PC-9 (cell line): ENCODE data around the gene CTNNA3. TPM values are rescaled to one million over a fixed set of nuclear protein-coding genes. Genes with fewer than 3 reads are reported as not detected.

Source experiments
- BruUV-seq: library from RNA; stranded (reverse); fragments of 400-500 nt; replicated peaks from 2 replicates; lab custom pipeline; 2021; lab: Mats Ljungman, UMichigan
- CTCF ChIA-PET: fragments of 300-600 bp; sonication (Branson Sonifier 250); formaldehyde crosslinking; loops from one replicate; lab custom pipeline; 2022; ENCODE audit warnings: antibody characterized with exemption; lab: Charles Lee
- POLR2A ChIA-PET: fragments of 300-600 bp; sonication (Branson Sonifier 250); formaldehyde crosslinking; loops from one replicate; lab custom pipeline; 2022; ENCODE audit warnings: antibody characterized with exemption; ENCODE audit not compliant: unreplicated experiment; lab: Charles Lee
- DNase-seq, 2 experiments: peaks; one replicate each; pipeline versions ENCODE4 v3.0.0 to v3.0.0-alpha.2; 2015 to 2022; ENCODE audit warnings: mixed read lengths in 1 of 2
- H2AFZ ChIP-seq: fragments of 200-600 bp; sonication (generic); 2 replicates; pipeline ENCODE4 v1.8.1; 2017; ENCODE audit warnings: antibody characterized with exemption
- H3F3A ChIP-seq: fragments of 200-600 bp; sonication (generic); 2 replicates; pipeline ENCODE4 v1.8.1; 2017; ENCODE audit warnings: antibody characterized with exemption, mild to moderate bottlenecking, low read depth; ENCODE audit not compliant: insufficient read depth
- H3K27ac ChIP-seq: fragments of 200-600 bp; sonication (generic); 2 replicates; pipeline ENCODE4 v1.6.1; 2016; ENCODE audit warnings: mixed run types
- H3K27me3 ChIP-seq: fragments of 200-600 bp; sonication (generic); 2 replicates; pipeline ENCODE4 v1.6.1; 2016; ENCODE audit warnings: low read depth, mixed run types; ENCODE audit not compliant: insufficient read depth
- H3K36me3 ChIP-seq: fragments of 200-600 bp; sonication (generic); 2 replicates; pipeline ENCODE4 v1.6.1; 2016; ENCODE audit warnings: low read depth, mixed run types
- H3K4me1 ChIP-seq: fragments of 200-600 bp; sonication (generic); replicated peaks from 2 replicates; pipeline ENCODE4 v1.6.1; 2016; ENCODE audit warnings: mixed run types; ENCODE audit not compliant: insufficient read depth
- H3K4me2 ChIP-seq: fragments of 200-600 bp; sonication (generic); 2 replicates; pipeline ENCODE4 v1.6.1; 2017; ENCODE audit warnings: mixed run types
- H3K4me3 ChIP-seq: fragments of 200-600 bp; sonication (generic); 2 replicates; pipeline ENCODE4 v1.6.1; 2016; ENCODE audit warnings: mixed run types
- H3K79me2 ChIP-seq: fragments of 200-600 bp; sonication (generic); 2 replicates; pipeline ENCODE4 v1.6.1; 2017; ENCODE audit warnings: low read depth, mixed run types
- H3K9me2 ChIP-seq: fragments of 200-600 bp; sonication (generic); 2 replicates; pipeline ENCODE4 v1.8.1; 2017; ENCODE audit warnings: mild to moderate bottlenecking; ENCODE audit not compliant: insufficient read depth
- H3K9me3 ChIP-seq: fragments of 200-600 bp; sonication (generic); 2 replicates; pipeline ENCODE4 v1.8.1; 2016; ENCODE audit warnings: low read depth; ENCODE audit not compliant: insufficient read depth
- H4K20me1 ChIP-seq: fragments of 200-600 bp; sonication (generic); 2 replicates; pipeline ENCODE4 v1.8.1; 2017; ENCODE audit not compliant: insufficient read depth
- EZH2 ChIP-seq: fragments of 200-600 bp; sonication (generic); IDR thresholded peaks from 2 replicates; pipeline ENCODE4 v1.8.0; 2017; ENCODE audit warnings: antibody characterized with exemption, low read depth
- intact Hi-C: fragments of 100-400 bp; cut with micrococcal nuclease; formaldehyde crosslinking; loops from one replicate; pipeline ENCODE4 v1.10.0; 2022; ENCODE audit not compliant: unreplicated experiment
- total RNA-seq: library from RNA; stranded (reverse); gene quantifications from 2 replicates; pipeline ENCODE4 v1.2.3, GENCODE V29; 2021
- TF ChIP-seq, protein P1 (sequence below): fragments of 200-600 bp; sonication (generic); conservative IDR thresholded peaks from 2 replicates; pipeline ENCODE4 v1.6.1; 2017; ENCODE audit warnings: mixed run types, antibody characterized with exemption, mild to moderate bottlenecking, moderate library complexity

Gene CTNNA3
- total RNA-seq, 1 experiment from 2014 or later: not detected

DNA sequence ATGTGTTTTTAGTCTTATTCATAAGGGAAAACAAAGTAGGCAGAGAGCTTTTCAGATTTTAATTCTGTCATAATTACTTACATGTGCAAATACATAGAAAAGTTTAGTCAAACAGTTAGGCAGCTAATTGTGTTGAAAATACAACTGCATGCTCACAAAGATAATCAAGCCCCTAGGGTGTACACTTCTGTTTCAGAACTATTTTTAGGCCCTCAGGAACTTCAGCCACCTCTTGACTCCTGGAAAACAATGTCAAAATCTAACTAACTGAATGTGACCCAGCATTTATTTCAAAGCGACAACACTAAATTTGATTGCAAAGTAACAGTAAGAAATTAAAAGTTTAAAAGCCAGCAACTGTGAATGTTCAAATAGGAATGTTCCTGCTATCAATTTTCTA is 1369.1 kb downstream of the CTNNA3 start:
- intact Hi-C loops: no loop called here
- H3K4me3 ChIP-seq: no peak overlapping the region
- no peaks in the 10 kb centered on the region for H3F3A ChIP-seq
- H3K9me2 ChIP-seq: no peaks in the 10 kb centered on the region
- no peaks in the 10 kb centered on the region for H3K36me3 ChIP-seq
- POLR2A ChIA-PET: no interaction called here
- no peak overlapping the region for H2AFZ ChIP-seq
- TF ChIP-seq, protein P1, sequence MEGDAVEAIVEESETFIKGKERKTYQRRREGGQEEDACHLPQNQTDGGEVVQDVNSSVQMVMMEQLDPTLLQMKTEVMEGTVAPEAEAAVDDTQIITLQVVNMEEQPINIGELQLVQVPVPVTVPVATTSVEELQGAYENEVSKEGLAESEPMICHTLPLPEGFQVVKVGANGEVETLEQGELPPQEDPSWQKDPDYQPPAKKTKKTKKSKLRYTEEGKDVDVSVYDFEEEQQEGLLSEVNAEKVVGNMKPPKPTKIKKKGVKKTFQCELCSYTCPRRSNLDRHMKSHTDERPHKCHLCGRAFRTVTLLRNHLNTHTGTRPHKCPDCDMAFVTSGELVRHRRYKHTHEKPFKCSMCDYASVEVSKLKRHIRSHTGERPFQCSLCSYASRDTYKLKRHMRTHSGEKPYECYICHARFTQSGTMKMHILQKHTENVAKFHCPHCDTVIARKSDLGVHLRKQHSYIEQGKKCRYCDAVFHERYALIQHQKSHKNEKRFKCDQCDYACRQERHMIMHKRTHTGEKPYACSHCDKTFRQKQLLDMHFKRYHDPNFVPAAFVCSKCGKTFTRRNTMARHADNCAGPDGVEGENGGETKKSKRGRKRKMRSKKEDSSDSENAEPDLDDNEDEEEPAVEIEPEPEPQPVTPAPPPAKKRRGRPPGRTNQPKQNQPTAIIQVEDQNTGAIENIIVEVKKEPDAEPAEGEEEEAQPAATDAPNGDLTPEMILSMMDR: no peak
- TF ChIP-seq EZH2: no peak
- H3K79me2 ChIP-seq: no peaks in the 10 kb centered on the region
- no peaks in the 10 kb centered on the region for H3K27me3 ChIP-seq
- H4K20me1 ChIP-seq: no peaks in the 10 kb centered on the region
- no peaks in the 10 kb centered on the region for H3K9me3 ChIP-seq
- BruUV-seq: no TSS peak
- no peaks in the 10 kb centered on the region for H3K4me1 ChIP-seq
- no peak for DNase-seq
- H3K27ac ChIP-seq: no peak overlapping the region
- CTCF ChIA-PET: no interaction called here
- H3K4me2 ChIP-seq: no peak overlapping the region

DNA sequence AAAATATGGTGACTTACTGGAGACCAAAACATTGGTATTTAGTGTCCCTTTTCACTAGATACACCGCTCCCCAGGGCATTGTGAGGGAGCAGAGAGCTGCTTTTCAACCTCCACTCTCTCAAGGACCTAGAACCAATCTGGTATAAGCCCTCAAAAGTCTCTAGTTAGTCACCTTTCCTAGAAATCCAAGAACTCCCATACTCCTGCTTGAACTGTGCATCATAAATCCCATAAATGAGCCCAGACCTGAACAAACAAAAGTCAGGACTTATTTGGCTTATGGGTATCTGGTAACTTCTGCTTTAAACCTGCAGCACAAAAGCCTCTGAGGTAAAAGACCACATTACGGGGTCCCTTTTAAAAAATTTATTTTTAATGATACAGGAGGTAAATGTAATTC is 1373.2 kb downstream of the CTNNA3 start:
- no peak overlapping the region for H2AFZ ChIP-seq
- no peak overlapping the region for H3K27ac ChIP-seq
- DNase-seq: no peak
- no peaks in the 10 kb centered on the region for H3K9me3 ChIP-seq
- ChIA-PET POLR2A (no interaction called here), CTCF (no interaction called here)
- BruUV-seq: no TSS peak
- H3K9me2 ChIP-seq: no peaks in the 10 kb centered on the region; the same call in 1 of the 2 replicates
- TF ChIP-seq, protein P1: no peak
- no peak for TF ChIP-seq EZH2
- no peaks in the 10 kb centered on the region for H3K4me1 ChIP-seq
- H4K20me1 ChIP-seq: no peaks in the 10 kb centered on the region
- no peaks in the 10 kb centered on the region for H3K36me3 ChIP-seq
- intact Hi-C loops: no loop called here
- H3F3A ChIP-seq: no peaks in the 10 kb centered on the region
- no peak overlapping the region for H3K4me2 ChIP-seq
- H3K27me3 ChIP-seq: no peaks in the 10 kb centered on the region
- no peaks in the 10 kb centered on the region for H3K79me2 ChIP-seq
- no peak overlapping the region for H3K4me3 ChIP-seq

DNA sequence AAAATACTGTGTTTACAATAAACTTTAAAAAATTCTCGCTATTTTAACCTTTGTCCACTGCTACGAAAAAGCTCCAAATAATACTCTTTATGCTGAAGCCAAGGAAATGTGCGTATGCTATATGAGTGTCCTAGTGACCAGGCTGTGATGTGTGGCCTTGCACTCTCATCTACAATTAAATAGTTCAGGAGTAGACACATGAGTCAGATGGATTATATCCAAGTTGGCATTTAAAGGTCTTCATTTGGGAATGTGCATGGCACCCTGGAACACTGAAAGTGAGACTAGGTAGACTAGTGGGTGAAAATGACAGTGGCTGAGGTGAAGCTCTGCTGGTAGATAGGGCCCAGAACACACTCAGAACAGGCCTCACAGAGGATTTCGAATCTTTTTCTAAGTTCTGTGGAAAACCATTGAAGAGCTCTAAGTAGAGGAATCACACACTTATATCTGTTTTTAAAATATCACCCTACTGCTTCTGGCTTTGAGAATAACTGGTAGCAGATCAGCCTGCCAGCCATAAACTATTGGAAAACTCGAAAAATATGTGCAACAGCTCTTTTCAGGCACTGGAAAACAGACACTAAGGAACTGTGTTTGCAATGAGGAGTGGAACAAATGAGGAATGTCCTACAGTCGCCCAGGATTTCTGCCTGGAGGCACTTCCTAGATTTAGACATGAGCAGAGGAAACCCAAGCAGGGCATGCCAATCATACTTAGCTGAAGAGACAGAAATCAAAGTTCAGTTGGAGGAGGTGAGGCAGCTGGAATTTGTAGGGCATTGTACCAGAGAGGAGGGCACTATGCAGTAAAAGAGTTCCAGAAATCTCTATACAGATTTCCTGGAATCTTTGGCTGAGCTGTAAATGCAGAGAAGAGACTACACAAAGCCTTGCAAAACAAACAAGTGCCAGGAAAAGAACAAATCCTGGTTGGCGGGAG is 1374.0 kb downstream of the CTNNA3 start:
- H3K79me2 ChIP-seq: no peaks in the 10 kb centered on the region
- POLR2A ChIA-PET: no interaction called here

More for the DNA sequence above, 1374.0 kb downstream of the CTNNA3 start:
- peak in 1 of 2 experiments; percentile 23 for DNase-seq
- CTCF ChIA-PET: interaction anchor here (0.6 kb wide), 1 partner anchor 1376 kb away, joined by 3 read pairs; no protein-coding TSS in a partner anchor
- BruUV-seq: no TSS peak
- Histone ChIP-seq H4K20me1 (no peaks in the 10 kb centered on the region), H3K4me1 (no peaks in the 10 kb centered on the region), H3K27ac (no peak overlapping the region), H3K36me3 (no peaks in the 10 kb centered on the region), H3K9me2 (no peaks in the 10 kb centered on the region; the same call in 1 of the 2 replicates), H3K9me3 (no peaks in the 10 kb centered on the region), H3K27me3 (no peaks in the 10 kb centered on the region), H2AFZ (no peak overlapping the region), H3F3A (no peaks in the 10 kb centered on the region), H3K4me2 (no peak overlapping the region), H3K4me3 (no peak overlapping the region)
- intact Hi-C loops: no loop called here
- TF ChIP-seq, protein P1: no peak
- no peak for TF ChIP-seq EZH2
